Mesothelial cell of epicardium (in vitro differentiated cells): ENCODE measurements around the gene IL13. TPM values are rescaled to one million over a fixed set of nuclear protein-coding genes. Genes with fewer than 3 reads are reported as not detected.

Source experiments
- DNase-seq, 2 experiments: peaks; one replicate each; pipeline ENCODE4 v3.0.0; 2021; ENCODE audit warnings: low spot score in 2 of 2; ENCODE audit not compliant: unreplicated experiment in 2 of 2
- H3K27ac Mint-ChIP-seq: 2 replicates; pipeline ENCODE4 v1.8.0; 2021; ENCODE audit warnings: mixed read lengths
- H3K27me3 Mint-ChIP-seq: 2 replicates; pipeline ENCODE4 v1.8.0; 2021; ENCODE audit warnings: low read depth, mixed read lengths
- H3K36me3 Mint-ChIP-seq: 2 replicates; pipeline ENCODE4 v1.8.0; 2021; ENCODE audit warnings: mixed read lengths
- H3K4me1 Mint-ChIP-seq: 2 replicates; pipeline ENCODE4 v1.8.0; 2021; ENCODE audit warnings: mixed read lengths
- H3K4me3 Mint-ChIP-seq: 2 replicates; pipeline ENCODE4 v1.8.0; 2021; ENCODE audit warnings: mild to moderate bottlenecking, moderate library complexity, mixed read lengths
- H3K9me3 Mint-ChIP-seq: 2 replicates; pipeline ENCODE4 v1.8.0; 2021; ENCODE audit warnings: mixed read lengths
- total RNA-seq: library from RNA; stranded (reverse); gene quantifications from 3 replicates; pipeline ENCODE4 v1.2.1, GENCODE V29; 2021
- TF ChIP-seq, protein P1 (sequence below): fragments of 200-600 bp; sonication (generic); IDR thresholded peaks from one replicate; pipeline ENCODE4 v1.5.0; 2021; ENCODE audit warnings: antibody characterized with exemption; ENCODE audit not compliant: unreplicated experiment

Gene IL13
- total RNA-seq, 1 donor from 2014 or later, result 0.78 TPM

GRCh38 chr5:132656774-132657355 lies 1.1 kb upstream of the IL13 start:
- TF ChIP-seq, protein P1, sequence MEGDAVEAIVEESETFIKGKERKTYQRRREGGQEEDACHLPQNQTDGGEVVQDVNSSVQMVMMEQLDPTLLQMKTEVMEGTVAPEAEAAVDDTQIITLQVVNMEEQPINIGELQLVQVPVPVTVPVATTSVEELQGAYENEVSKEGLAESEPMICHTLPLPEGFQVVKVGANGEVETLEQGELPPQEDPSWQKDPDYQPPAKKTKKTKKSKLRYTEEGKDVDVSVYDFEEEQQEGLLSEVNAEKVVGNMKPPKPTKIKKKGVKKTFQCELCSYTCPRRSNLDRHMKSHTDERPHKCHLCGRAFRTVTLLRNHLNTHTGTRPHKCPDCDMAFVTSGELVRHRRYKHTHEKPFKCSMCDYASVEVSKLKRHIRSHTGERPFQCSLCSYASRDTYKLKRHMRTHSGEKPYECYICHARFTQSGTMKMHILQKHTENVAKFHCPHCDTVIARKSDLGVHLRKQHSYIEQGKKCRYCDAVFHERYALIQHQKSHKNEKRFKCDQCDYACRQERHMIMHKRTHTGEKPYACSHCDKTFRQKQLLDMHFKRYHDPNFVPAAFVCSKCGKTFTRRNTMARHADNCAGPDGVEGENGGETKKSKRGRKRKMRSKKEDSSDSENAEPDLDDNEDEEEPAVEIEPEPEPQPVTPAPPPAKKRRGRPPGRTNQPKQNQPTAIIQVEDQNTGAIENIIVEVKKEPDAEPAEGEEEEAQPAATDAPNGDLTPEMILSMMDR, result no peak
- H3K27ac Mint-ChIP-seq, result no peak overlapping the region
- DNase-seq, result no peak
- H3K9me3 Mint-ChIP-seq, result peaks cover 1% of the 10 kb centered on the region
- no peaks in the 10 kb centered on the region for H3K36me3 Mint-ChIP-seq
- peaks cover 20% of the 10 kb centered on the region for H3K4me1 Mint-ChIP-seq
- peak overlapping the region; percentile 26 for H3K4me3 Mint-ChIP-seq
- H3K27me3 Mint-ChIP-seq, result peaks cover 56% of the 10 kb centered on the region

DNA sequence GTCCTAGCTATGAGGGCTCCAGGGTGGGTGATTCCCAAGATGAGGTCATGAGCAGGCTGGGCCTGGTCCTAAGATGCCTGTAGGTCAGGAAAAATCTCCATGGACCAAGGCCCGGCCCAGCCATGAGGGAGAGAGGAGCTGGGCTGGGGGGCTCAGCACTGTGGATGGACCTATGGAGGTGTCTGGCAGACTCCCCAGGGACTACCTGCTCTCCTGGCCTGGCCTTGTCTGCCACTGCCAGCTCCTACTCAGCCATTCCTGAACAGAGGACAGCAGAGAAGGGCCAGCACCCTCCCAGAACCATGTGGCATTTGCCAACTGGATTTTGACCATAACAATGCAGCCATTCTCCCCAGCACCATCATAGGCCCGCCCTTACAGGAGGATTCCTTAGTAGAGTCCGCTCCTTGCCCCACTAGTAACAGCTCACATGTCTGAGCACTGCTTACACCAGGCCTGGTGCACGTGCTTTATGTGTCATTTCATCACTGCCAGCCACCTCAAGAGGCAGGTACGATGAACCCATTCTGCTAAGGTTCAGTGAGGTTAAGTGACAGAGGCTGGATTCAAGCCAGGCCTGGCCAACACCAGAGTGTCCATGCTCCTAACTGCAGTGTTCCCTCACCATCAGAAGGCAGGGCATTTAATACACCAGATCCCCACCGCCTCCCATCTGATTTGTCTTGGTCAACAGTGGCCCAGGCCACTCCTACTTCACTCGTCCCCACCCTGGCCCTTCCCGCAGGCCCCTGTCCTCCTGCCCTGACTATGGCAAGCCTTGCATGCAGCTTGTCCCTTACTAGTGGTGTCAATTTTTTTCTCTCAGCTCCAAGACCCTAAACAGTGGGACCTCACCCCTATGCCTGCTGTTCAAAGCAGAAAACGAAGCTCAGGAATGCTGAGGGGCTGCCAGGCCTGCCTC lies 669 bp downstream of the IL13 start:
- peaks cover 27% of the 10 kb centered on the region for H3K4me1 Mint-ChIP-seq
- DNase-seq, result no peak
- H3K27ac Mint-ChIP-seq, result no peak overlapping the region
- no peaks in the 10 kb centered on the region for H3K9me3 Mint-ChIP-seq
- peaks cover 45% of the 10 kb centered on the region for H3K27me3 Mint-ChIP-seq
- H3K36me3 Mint-ChIP-seq, result no peaks in the 10 kb centered on the region
- TF ChIP-seq, protein P1, result no peak
- H3K4me3 Mint-ChIP-seq, result no peak overlapping the region

DNA sequence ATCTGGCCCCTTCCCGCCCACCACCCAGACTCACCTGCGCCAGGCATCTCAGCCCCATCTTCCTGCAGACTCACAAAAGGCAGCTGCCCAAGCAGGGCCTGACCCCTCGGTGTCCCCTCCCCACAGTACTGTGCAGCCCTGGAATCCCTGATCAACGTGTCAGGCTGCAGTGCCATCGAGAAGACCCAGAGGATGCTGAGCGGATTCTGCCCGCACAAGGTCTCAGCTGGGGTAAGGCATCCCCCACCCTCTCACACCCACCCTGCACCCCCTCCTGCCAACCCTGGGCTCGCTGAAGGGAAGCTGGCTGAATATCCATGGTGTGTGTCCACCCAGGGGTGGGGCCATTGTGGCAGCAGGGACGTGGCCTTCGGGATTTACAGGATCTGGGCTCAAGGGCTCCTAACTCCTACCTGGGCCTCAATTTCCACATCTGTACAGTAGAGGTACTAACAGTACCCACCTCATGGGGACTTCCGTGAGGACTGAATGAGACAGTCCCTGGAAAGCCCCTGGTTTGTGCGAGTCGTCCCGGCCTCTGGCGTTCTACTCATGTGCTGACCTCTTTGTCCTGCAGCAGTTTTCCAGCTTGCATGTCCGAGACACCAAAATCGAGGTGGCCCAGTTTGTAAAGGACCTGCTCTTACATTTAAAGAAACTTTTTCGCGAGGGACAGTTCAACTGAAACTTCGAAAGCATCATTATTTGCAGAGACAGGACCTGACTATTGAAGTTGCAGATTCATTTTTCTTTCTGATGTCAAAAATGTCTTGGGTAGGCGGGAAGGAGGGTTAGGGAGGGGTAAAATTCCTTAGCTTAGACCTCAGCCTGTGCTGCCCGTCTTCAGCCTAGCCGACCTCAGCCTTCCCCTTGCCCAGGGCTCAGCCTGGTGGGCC lies 1.9 kb downstream of the IL13 start:
- H3K4me1 Mint-ChIP-seq, result peaks cover 35% of the 10 kb centered on the region
- TF ChIP-seq, protein P1, result no peak
- no peak overlapping the region for H3K27ac Mint-ChIP-seq
- DNase-seq, result no peak
- no peaks in the 10 kb centered on the region for H3K36me3 Mint-ChIP-seq
- H3K9me3 Mint-ChIP-seq, result no peaks in the 10 kb centered on the region
- peaks cover 33% of the 10 kb centered on the region for H3K27me3 Mint-ChIP-seq
- no peak overlapping the region for H3K4me3 Mint-ChIP-seq

DNA sequence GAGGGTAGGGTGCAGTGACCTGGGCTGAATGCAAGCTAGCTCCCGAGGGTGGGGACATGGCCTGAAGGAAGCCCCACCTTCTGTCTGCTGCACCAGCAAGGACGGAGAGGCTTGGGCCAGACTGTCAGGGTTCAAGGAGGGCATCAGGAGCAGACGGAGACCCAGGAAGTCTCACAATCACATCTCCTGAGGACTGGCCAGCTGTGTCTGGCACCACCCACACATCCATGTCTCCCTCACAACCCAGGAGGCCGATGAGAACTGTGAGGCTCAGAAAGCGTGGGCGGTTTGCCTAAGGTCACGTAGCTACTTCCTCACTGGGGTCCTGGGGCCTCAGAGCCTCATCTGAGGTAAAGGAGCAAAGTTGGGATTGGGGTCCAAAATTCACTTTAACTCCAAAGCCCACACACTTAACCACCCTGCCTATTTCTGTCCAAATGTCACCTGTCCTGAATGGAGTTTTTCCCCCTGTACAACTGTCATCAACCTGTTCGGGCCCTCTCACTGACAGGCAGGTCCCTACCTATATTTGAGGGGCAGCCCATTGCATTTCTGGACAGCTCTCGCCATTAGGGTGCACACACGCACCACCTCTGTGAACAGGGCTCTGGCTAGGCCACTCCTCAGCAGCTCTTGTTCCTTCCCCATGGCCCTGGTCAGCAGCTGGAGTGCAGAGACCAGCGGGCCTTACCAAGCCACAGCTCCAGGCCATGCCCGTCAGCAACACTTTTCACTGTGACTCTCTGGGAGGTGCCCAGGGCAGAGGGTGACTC lies 3.4 kb downstream of the IL13 start:
- H3K36me3 Mint-ChIP-seq, result no peaks in the 10 kb centered on the region

More for the DNA sequence above, 3.4 kb downstream of the IL13 start:
- Mint-ChIP-seq H3K9me3 (no peaks in the 10 kb centered on the region), H3K27ac (no peak overlapping the region), H3K4me1 (peaks cover 35% of the 10 kb centered on the region), H3K27me3 (peaks cover 22% of the 10 kb centered on the region), H3K4me3 (no peak overlapping the region)
- TF ChIP-seq, protein P1, result no peak
- no peak for DNase-seq
